Fibroblast of lung (primary cell): ENCODE results near the gene WNT3.

Source experiments
- CTCF ChIP-seq, 2 donors: IDR thresholded peaks in 1 of 2; conservative IDR thresholded peaks in 1 of 2; 1 replicate in 1 of 2; 2 replicates in 1 of 2; pipeline ENCODE4 v1.5.1; 2011 to 2012; ENCODE audit warnings: low read length in 2 of 2, control low read depth in 1 of 2, inconsistent platforms in 1 of 2, low read depth in 1 of 2, mild to moderate bottlenecking in 1 of 2
- EZH2 ChIP-seq: IDR thresholded peaks from 2 replicates; pipeline ENCODE4 v1.5.1; 2012; ENCODE audit warnings: low read length, control low read depth, mild to moderate bottlenecking; ENCODE audit errors: missing control alignments

- TF ChIP-seq CTCF (conservative IDR thresholded peaks at IDR 0.05 in 1 of 2, IDR thresholded peaks at IDR 0.05 in 1 of 2; ENCODE audit: low read depth in 1 of 2, low read length in 2 of 2) (no peak), EZH2 (no peak)
These were observed 29.7 kb downstream of the WNT3 start for GRCh38 chr17:46788796-46789195.
